GM12801 (cell line): ENCODE measurements around the gene PFN3.

Experiments used
- CTCF ChIP-seq: IDR thresholded peaks from one replicate; pipeline ENCODE4 v1.5.1; 2011; ENCODE audit warnings: control low read depth; ENCODE audit not compliant: insufficient read length; ENCODE audit errors: extremely low read depth

Gene PFN3

DNA sequence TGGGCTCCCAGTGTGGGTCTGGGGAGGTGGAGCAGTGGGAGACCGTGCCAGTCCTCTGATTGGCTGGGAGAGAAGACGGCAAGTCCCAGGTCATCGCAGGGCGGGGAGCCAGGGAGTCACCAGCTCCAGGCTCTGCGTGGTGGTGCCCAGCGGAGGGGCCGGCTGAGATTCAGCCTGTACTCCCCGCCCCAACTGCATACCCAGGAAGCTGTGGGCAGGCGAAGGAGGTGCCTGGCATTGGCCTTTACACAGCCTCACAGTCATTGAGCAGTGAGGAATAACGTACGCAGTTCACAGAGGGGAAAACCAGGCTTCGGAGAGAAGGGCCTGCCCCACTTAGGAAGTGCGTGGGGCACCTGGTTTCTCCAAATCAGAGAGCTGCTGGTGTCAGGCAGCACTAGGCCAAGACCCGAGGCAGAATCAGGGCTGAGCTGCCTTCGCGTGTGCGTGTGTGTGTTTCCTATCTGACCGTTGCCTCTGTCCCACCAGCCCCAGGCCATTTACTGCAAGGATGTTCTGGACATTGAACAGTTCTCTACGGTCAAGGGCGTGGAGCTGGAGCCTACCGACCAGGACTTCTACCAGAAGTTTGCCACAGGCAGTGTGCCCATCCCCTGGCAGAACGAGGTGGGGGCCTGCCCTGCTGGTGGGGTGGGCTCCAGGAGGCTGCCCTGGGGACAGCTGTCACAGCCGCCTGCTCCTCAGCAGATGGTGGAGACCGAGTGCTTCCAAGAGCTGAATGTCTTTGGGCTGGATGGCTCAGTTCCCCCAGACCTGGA, 39.9 kb upstream of the PFN3 start:
- TF ChIP-seq CTCF: no peak

DNA sequence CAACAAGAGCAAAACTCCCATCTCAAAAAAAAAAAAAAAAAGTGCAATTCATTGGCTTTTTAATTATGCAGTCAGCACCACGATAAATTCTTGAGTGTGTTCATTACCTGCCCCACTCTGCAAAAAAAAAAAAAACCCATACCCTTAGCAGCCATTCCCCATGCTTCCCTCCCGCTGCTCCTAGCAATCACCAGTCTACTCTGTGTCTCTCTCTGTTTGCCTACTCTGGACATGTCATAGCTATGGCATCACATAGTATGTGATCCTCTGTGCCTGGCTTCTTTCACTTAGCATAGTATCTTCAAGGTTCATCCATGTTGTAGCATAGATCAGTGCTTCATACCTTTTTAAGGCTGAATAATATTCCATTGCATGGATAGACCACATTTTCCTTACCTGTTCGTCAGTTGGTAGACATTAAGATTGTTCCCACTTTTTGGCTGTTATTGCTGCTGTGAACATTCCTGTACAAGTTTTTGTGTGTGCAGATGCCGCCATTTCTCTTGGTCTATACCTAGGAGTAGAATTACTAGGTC, 39.1 kb upstream of the PFN3 start:
- TF ChIP-seq CTCF: no peak

GRCh38 chr5:177438468-177438867, 38.0 kb upstream of the PFN3 start:
- no peak for TF ChIP-seq CTCF

- no peak for TF ChIP-seq CTCF
These were observed 37.2 kb upstream of the PFN3 start for GRCh38 chr5:177437623-177438022.

DNA sequence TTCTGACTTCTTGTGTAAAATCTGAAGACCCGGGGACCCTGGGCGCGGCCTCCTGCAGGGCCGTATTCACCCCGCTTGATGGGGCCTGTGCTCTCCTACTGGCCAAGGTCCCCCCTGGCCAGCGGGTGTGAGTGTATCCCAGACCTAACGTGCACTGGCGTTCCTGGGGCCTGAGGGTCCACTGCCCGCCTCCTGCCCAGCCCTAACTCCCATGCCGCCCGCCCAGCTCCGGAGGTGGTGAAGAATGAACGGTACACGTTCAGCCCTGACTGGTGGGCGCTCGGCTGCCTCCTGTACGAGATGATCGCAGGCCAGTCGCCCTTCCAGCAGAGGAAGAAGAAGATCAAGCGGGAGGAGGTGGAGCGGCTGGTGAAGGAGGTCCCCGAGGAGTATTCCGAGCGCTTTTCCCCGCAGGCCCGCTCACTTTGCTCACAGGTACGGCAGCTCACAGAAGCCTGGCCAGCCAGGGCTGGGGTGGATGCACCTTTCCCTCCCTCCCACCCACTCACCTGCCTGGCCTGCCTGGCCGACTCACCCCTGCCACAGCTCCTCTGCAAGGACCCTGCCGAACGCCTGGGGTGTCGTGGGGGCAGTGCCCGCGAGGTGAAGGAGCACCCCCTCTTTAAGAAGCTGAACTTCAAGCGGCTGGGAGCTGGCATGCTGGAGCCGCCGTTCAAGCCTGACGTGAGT, 35.5 kb upstream of the PFN3 start:
- TF ChIP-seq CTCF: no peak

GRCh38 chr5:177434942-177435738, 34.7 kb upstream of the PFN3 start:
- no peak for TF ChIP-seq CTCF

GRCh38 chr5:177434437-177434836, 34.0 kb upstream of the PFN3 start:
- no peak for TF ChIP-seq CTCF
